ENCODE results near the gene WDFY2.

The WDFY2 gene

DNA sequence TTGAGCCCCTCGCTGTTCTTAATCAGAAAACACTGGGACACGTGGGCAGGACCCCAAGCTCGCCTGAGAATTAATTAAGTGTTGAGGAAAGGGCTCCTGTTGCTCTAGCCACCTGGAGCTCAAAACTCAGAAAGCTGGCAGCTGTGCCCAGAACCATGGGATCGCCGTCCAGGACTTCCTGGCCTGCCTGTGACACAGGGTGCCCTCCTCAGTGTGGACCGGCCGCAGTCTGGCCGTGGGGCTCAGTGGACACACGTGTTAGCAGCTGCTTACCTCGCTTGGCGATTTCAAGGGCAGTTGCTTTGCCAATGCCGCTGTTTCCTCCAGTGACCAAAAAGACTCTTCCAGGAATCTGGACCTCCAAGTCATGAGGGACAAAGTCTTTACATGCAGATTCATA is 215.0 kb downstream of the WDFY2 start:
- DNase-seq (ENCODE audit: low read depth): no peak

DNA sequence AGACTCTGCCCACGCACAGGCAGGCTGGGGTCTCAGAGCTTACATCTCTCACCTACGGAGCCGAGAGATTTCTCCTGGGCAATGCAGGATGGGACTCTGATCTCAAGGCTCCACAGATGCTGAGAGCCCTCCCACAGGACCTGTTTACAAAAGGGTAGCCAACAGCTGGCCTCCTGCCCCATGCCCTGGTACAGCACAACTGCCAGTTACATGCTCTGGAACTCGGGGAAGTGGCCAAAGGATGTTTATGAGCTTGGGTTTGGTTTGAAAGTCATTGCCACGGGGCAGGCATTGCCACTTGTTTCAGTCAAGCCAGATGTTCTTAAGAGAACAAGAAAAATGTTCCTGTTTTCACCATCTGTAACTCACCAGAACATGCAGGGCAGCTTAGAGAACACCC is 216.2 kb downstream of the WDFY2 start:
- no peak for DNase-seq (ENCODE audit: low read depth)

DNA sequence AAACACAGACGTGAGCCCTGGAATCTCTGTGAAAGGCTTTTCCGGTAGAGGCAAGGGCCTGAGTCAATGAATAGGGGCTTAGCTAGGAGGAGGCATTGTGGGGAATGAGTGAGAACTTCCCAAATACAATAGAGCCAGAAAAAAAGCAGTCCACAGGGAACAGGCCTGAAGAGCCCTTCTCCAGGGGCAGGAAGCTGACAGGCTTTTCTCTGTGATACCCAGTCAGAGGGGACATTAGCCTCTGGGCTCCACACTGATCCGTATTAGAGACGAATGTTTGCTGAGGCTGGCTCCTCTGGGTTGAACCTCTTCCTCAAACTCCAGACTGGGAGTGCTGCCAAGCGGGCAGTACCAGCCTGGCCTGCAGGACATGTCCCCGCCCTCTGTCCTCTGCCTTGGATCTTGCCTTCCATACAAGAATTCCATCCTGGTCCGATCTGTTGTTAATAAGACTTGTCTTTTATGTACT is 217.4 kb downstream of the WDFY2 start:
- DNase-seq (ENCODE audit: low read depth): no peak

DNA sequence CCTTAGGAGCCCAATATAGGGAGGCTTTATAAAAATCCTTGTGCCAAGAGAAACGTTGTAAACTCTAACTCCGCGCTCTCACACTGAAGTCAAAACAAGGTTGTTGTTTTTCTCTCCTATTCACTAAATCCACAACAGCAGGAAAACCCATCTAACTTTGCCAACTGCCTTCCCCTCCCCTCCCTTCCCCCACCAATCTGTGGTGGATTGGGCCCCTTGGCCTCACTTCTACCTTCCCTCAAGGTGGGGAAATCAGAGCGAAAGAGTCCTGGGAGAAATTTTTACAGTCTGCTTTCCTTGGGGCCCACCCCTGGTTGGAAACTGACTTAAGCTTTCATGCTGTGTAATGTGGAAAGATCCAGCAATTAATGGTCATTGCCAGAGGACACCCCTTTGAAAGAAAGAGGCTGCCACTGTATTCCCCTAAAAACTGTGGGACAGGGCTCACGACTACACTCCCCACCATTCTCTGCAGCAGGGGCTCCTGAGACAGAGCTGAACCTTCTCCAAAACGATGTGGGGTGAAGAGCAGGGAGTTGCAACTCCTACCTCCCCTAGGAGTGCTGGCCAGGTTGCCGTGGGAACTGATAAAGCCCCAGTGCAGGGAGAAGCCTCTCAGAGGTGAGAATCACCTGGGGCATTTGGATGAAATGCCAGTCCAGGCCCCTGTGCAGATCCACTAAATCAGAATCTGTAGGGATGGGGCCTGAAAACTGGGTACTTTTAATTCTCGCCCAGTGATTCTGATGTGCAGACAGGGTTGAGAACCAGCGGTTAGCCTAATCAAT is 218.6 kb downstream of the WDFY2 start:
- DNase-seq (ENCODE audit: low read depth): no peak

- DNase-seq (ENCODE audit: low read depth): peak; percentile 74
Measured at GRCh38 chr13:51803422-51804294, 219.4 kb downstream of the WDFY2 start, which contains the start of gene DHRS12. Gene DHRS12 (minus strand): TSS chr13:51804163. CDS start chr13:51799659, 4,504 bp downstream.

- DNase-seq (ENCODE audit: low read depth): no peak
Measured at GRCh38 chr13:51804295-51805172, 220.3 kb downstream of the WDFY2 start.

DNA sequence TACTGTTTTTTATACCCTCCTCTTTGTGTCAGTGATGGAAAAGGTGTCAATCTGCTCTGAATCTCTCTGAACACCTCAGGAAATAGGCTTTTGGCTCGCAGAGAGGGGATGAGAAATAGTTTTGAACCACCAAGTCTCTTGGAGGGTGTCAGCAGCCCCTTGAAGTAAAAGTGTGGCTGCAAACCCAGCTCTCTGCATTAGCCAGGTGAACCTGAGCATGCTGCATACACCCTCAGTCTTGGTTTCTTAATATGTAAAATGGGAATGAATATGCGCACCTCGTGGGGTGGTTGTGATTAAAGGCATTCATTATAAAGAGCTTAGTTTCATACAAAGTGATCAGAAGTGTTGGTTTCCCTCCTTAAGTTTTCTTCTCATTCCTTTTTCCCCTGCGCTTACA is 221.1 kb downstream of the WDFY2 start:
- no peak for DNase-seq (ENCODE audit: low read depth)

DNA sequence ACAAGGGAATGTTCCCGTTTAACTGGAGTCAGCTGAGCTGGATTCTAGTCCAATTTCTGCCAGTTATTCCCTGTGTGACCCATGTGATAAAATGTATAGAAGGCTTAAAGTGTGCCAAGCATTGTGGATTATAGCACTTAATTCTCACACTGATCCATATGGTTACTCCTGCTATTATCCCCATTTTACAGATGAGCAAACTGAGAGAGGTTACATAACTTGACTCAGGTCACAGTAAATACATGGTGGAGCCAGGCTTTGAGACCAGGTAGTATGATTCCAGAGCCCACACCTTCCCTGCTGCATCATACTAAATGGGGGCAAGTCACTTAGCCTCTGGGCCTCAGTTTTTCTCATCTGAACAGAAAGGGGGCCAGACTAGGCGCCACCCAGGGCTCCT is 221.7 kb downstream of the WDFY2 start:
- no peak for DNase-seq (ENCODE audit: low read depth)

- DNase-seq (ENCODE audit: low read depth): no peak
Measured at GRCh38 chr13:51806566-51806965, 222.3 kb downstream of the WDFY2 start.

DNA sequence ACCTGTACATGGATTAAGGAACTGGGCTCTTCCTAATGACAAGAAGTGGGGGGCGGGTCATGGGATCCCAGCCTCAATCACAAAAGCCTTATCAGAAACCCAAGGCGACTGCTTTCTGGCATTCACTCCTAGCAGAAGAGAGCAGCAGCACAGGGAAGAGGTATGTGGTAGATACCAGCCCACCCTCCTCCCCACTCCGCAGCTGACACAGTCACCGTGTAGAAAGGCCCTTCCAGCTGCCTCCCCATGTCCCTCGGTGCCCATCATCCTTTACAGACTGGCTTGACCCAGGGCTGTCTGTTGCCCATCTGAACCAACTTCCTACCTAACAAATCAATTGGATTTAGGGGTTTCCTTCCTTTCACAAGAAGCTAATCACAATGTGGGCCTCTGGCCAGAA is 222.8 kb downstream of the WDFY2 start:
- no peak for DNase-seq (ENCODE audit: low read depth)

DNA sequence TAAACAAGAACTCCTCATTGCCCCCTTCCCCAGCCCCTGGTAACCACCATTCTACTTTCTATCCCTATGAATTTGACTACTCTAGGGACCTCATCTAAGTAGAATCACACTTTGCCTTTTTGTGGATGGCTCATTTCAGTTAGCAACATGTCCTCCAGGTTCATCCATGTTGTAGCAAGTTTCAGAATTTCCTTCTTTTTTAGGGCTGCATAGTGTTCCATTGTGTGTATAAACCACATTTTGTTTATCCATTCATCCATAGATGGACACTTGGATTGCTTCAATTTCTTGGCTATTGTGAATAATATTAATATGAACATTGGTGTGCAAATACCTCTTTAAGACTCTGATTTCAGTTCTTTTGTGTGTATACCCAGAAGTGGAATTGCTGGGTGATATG is 224.5 kb downstream of the WDFY2 start:
- no peak for DNase-seq (ENCODE audit: low read depth)

GRCh38 chr13:51811046-51811445 is 226.8 kb downstream of the WDFY2 start:
- no peak for DNase-seq (ENCODE audit: low read depth)

- DNase-seq (ENCODE audit: low read depth): no peak
Measured at GRCh38 chr13:51811920-51812451, 227.7 kb downstream of the WDFY2 start.

- DNase-seq (ENCODE audit: low read depth): no peak
Measured at GRCh38 chr13:51814071-51814470, 229.8 kb downstream of the WDFY2 start.

DNA sequence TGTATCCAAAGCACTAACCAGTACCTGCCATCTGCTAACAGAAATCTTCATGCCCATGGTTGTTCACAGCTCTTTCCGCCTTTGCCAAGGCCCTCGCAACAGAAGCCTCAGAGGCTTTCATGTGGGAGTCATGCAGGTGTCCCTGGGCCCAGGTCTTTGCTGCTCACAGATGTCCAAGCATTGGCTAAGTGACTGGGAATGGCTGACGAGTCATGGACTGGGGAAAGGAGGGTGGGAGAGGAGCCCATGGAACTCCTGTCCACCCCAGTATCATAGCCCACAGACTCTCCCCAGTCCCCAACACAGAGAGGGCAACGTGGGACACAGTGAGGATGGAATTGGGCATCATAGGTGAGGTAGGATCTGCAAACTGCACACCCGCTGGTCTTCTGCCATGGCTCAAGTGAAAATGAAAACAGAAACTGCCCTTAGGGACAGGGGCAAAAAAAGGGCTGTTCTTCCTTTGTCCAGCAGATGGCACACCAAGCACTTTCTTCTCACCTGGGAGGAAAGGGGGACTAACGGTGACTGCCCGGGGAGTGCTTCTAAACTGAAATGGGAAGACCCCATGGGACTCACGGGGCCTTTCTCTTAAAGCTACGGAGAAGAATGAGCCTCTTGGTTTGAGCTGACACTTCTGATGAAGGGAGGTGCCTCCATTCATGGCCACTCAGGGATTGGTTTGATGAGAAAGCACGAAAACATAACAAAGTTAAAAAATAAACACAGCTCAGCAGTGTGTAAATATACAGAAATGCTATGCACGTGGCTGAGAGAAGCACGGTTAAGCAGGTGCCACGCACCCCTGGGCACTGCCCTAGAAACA is 230.8 kb downstream of the WDFY2 start:
- DNase-seq (ENCODE audit: low read depth): peak; percentile 61

DNA sequence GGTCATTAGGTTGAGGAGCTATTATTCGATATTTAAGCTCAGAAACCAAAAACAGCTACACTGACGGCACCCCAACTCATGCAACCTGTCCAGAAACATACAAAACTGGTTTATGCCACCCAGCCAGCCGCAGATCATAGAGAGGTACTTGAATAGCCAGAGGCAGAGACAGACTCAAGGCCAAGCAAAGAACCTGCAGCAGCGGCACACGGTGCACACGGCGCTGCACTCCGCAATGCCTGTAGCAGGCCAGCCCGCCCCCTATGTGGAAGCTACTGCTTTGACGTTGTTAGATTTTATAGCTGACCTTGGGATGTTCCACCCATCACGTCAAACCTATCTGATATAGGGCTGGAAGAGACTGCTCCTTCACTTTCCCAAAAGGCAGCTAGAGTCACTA is 231.6 kb downstream of the WDFY2 start:
- no peak for DNase-seq (ENCODE audit: low read depth)

GRCh38 chr13:51816604-51817249 is 232.5 kb downstream of the WDFY2 start:
- no peak for DNase-seq (ENCODE audit: low read depth)
